ENCODE results near the gene KIF5C.
"Not testable (repeated sequence)": the region's sequence is repeated elsewhere in the genome, so short reads cannot be mapped to it uniquely, and the experiment has no call there.

DNA sequence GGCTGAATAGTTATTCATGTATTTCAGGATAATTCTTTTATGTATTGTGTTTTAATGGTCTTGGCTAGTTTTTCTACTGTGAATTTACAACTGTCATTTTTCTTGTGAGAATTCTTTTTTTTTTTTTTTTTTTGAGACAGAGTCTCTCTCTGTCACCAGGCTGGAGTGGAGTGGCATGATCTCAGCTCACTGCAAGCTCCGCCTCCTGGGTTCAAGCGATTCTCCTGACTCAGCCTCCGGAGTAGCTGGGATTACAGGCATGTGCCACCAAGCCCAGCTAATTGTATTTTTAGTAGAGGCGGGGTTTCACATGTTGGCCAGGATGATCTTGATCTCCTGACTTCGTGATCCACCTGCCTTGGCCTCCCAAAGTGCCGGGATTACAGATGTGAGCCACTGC is 12.5 kb upstream of the KIF5C start:
- TF ChIP-seq ZNF274 (IDR thresholded peaks at IDR 0.05; ENCODE audit: low read depth, low read length); YY1 (IDR thresholded peaks at IDR 0.05; ENCODE audit: insufficient read depth, insufficient read length); SUZ12 (IDR thresholded peaks at IDR 0.05; ENCODE audit: extremely low read depth, insufficient read depth, insufficient read length): not testable (repeated sequence)

Measured in NT2/D1 (cell line).